Prostate gland (tissue), 2 donors: ENCODE data around the gene PTPN13.

Source experiments
- POLR2A ChIP-seq: fragments of 450-650 bp; IDR thresholded peaks from one replicate; pipeline ENCODE4 v1.6.1; 2016; ENCODE audit warnings: antibody characterized with exemption, mild to moderate bottlenecking
- POLR2AphosphoS5 ChIP-seq: sonication (generic); formaldehyde crosslinking; IDR thresholded peaks from one replicate; pipeline ENCODE4 v1.6.1; 2017; ENCODE audit warnings: antibody characterized with exemption
- TF ChIP-seq, protein P1 (sequence below), 4 experiments: fragments of 200-600 bp in 2 of 4; fragments of 450-650 bp in 2 of 4; sonication (generic) in 2 of 4; IDR thresholded peaks; 1 replicate in 3 of 4; 2 replicates in 1 of 4; pipeline ENCODE4 v1.5.1; 2016 to 2019; ENCODE audit warnings: antibody characterized with exemption in 4 of 4, mild to moderate bottlenecking in 2 of 4, moderate library complexity in 2 of 4

DNA sequence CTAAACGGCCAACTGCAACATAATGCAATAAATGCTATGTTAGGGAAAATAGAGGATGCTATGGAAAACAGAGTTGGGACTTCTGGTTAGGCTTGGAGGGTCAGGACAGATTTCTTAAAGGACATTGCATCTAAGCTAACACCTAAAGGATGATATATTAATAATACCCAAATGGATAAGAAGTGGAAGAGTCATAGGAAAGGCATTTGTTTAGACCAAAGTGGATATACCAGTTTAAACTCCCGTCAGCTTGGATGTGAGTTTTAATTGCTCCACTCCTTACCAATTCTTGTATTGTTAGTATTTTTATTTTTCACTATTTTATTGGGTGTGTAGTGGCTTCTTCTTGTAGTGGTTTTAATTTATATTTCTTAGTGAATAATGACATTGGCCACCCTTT, 93.9 kb downstream of the PTPN13 start:
- TF ChIP-seq POLR2AphosphoS5 = no peak
- TF ChIP-seq, protein P1, sequence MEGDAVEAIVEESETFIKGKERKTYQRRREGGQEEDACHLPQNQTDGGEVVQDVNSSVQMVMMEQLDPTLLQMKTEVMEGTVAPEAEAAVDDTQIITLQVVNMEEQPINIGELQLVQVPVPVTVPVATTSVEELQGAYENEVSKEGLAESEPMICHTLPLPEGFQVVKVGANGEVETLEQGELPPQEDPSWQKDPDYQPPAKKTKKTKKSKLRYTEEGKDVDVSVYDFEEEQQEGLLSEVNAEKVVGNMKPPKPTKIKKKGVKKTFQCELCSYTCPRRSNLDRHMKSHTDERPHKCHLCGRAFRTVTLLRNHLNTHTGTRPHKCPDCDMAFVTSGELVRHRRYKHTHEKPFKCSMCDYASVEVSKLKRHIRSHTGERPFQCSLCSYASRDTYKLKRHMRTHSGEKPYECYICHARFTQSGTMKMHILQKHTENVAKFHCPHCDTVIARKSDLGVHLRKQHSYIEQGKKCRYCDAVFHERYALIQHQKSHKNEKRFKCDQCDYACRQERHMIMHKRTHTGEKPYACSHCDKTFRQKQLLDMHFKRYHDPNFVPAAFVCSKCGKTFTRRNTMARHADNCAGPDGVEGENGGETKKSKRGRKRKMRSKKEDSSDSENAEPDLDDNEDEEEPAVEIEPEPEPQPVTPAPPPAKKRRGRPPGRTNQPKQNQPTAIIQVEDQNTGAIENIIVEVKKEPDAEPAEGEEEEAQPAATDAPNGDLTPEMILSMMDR (IDR thresholded peaks at IDR 0.05) = no peak
- no peak for TF ChIP-seq POLR2A
